HepG2 (cell line): ENCODE data around the gene CCDC142. TPM values are rescaled to one million over a fixed set of nuclear protein-coding genes. Genes with fewer than 3 reads are reported as not detected.

Experiments used
- ELF4 ChIP-seq: sonication (generic); formaldehyde crosslinking; IDR thresholded peaks from 2 replicates; pipeline ENCODE4 v1.5.0; 2020; ENCODE audit warnings: missing genetic modification reagents, mild to moderate bottlenecking, moderate library complexity, borderline replicate concordance
- FOXC1 ChIP-seq: sonication (generic); formaldehyde crosslinking; IDR thresholded peaks from 2 replicates; pipeline ENCODE4 v1.8.0; 2022; ENCODE audit warnings: mild to moderate bottlenecking, missing genetic modification reagents, borderline replicate concordance
- GLI4 ChIP-seq: sonication (generic); formaldehyde crosslinking; IDR thresholded peaks from 2 replicates; pipeline ENCODE4 v1.5.1; 2020; ENCODE audit warnings: missing genetic modification reagents, mild to moderate bottlenecking, moderate library complexity, borderline replicate concordance
- HNF4G ChIP-seq, 2 experiments: sonication (generic) in 1 of 2; formaldehyde crosslinking in 1 of 2; IDR thresholded peaks; 2 replicates each; pipeline versions ENCODE4 v1.4.0 to v1.6.1; 2011 to 2020; ENCODE audit warnings: borderline replicate concordance in 2 of 2, low read depth in 2 of 2, mild to moderate bottlenecking in 2 of 2, low read length in 1 of 2, missing genetic modification reagents in 1 of 2, moderate library complexity in 1 of 2
- KLF16 ChIP-seq, 2 experiments: sonication (generic) in 1 of 2; formaldehyde crosslinking in 1 of 2; IDR thresholded peaks; 2 replicates each; pipeline versions ENCODE4 v1.6.1 to v1.8.0; 2016 to 2023; ENCODE audit warnings: missing genetic modification reagents in 2 of 2, missing compliant biosample characterization in 1 of 2
- NFYC ChIP-seq: IDR thresholded peaks from 2 replicates; pipeline ENCODE4 v1.6.1; 2016; ENCODE audit warnings: missing genetic modification reagents, missing compliant biosample characterization
- NR2C2 ChIP-seq: sonication (generic); formaldehyde crosslinking; IDR thresholded peaks from 2 replicates; pipeline ENCODE4 v1.4.0; 2020; ENCODE audit warnings: missing genetic modification reagents, mild to moderate bottlenecking, moderate library complexity, borderline replicate concordance
- NR2F6 ChIP-seq, 2 experiments: IDR thresholded peaks; 2 replicates each; pipeline ENCODE4 v1.6.1; 2016; ENCODE audit warnings: antibody characterized with exemption in 1 of 2, mild to moderate bottlenecking in 1 of 2
- PAX8 ChIP-seq: sonication (generic); formaldehyde crosslinking; IDR thresholded peaks from 2 replicates; pipeline ENCODE4 v1.8.0; 2022; ENCODE audit warnings: mild to moderate bottlenecking, missing genetic modification reagents, borderline replicate concordance
- RBM22 ChIP-seq: fragments of 200-400 bp; formaldehyde crosslinking; optimal IDR thresholded peaks from 2 replicates; pipeline ENCODE3; 2017; ENCODE audit warnings: mild to moderate bottlenecking, low read length, moderate library complexity
- SALL1 ChIP-seq: sonication (generic); formaldehyde crosslinking; IDR thresholded peaks from 2 replicates; pipeline ENCODE4 v1.8.0; 2022; ENCODE audit warnings: mild to moderate bottlenecking, missing genetic modification reagents
- SETDB1 ChIP-seq: sonication (generic); formaldehyde crosslinking; IDR thresholded peaks from 2 replicates; pipeline ENCODE4 v1.5.1; 2020; ENCODE audit warnings: missing genetic modification reagents, mild to moderate bottlenecking, borderline replicate concordance
- SIN3A ChIP-seq: IDR thresholded peaks from 2 replicates; pipeline ENCODE4 v1.6.1; 2011; ENCODE audit warnings: low read depth, mild to moderate bottlenecking, control low read depth, low read length, borderline replicate concordance
- SOX5 ChIP-seq: IDR thresholded peaks from 2 replicates; pipeline ENCODE4 v1.6.1; 2016; ENCODE audit warnings: borderline replicate concordance
- SP4 ChIP-seq: sonication (generic); formaldehyde crosslinking; IDR thresholded peaks from 2 replicates; pipeline ENCODE4 v1.8.1; 2023; ENCODE audit warnings: mild to moderate bottlenecking, missing genetic modification reagents
- TRIM24 ChIP-seq: sonication (generic); formaldehyde crosslinking; IDR thresholded peaks from 2 replicates; pipeline ENCODE4 v1.8.0; 2022; ENCODE audit warnings: mild to moderate bottlenecking, missing genetic modification reagents
- ZIK1 ChIP-seq: sonication (generic); formaldehyde crosslinking; IDR thresholded peaks from 2 replicates; pipeline ENCODE4 v1.5.0; 2020; ENCODE audit warnings: mild to moderate bottlenecking, low read depth, missing genetic modification reagents, borderline replicate concordance
- ZMAT3 ChIP-seq: sonication (generic); formaldehyde crosslinking; conservative IDR thresholded peaks from 2 replicates; pipeline ENCODE4 v1.7.0; 2021; ENCODE audit warnings: missing genetic modification reagents
- ZNF205 ChIP-seq: IDR thresholded peaks from 2 replicates; pipeline ENCODE4 v1.6.1; 2018; ENCODE audit warnings: missing biosample characterization, missing genetic modification reagents
- ZNF232 ChIP-seq: sonication (generic); formaldehyde crosslinking; IDR thresholded peaks from 2 replicates; pipeline ENCODE4 v1.4.0; 2020; ENCODE audit warnings: missing genetic modification reagents, borderline replicate concordance
- ZNF333 ChIP-seq: sonication (generic); formaldehyde crosslinking; IDR thresholded peaks from 2 replicates; pipeline ENCODE4 v1.4.0; 2020; ENCODE audit warnings: mild to moderate bottlenecking, missing genetic modification reagents, borderline replicate concordance
- ZNF33B ChIP-seq: sonication (generic); formaldehyde crosslinking; IDR thresholded peaks from 2 replicates; pipeline ENCODE4 v1.5.1; 2020; ENCODE audit warnings: mild to moderate bottlenecking, missing genetic modification reagents
- ZNF34 ChIP-seq: sonication (generic); formaldehyde crosslinking; IDR thresholded peaks from 2 replicates; pipeline ENCODE4 v1.4.0; 2020; ENCODE audit warnings: mild to moderate bottlenecking, missing genetic modification reagents, borderline replicate concordance
- ZNF451 ChIP-seq: sonication (generic); formaldehyde crosslinking; IDR thresholded peaks from 2 replicates; pipeline ENCODE4 v1.5.0; 2020; ENCODE audit warnings: mild to moderate bottlenecking, missing genetic modification reagents
- ZNF564 ChIP-seq: sonication (generic); formaldehyde crosslinking; IDR thresholded peaks from 2 replicates; pipeline ENCODE4 v1.8.1; 2023; ENCODE audit warnings: mild to moderate bottlenecking, missing genetic modification reagents
- ZSCAN9 ChIP-seq: IDR thresholded peaks from 2 replicates; pipeline ENCODE4 v1.6.1; 2016; ENCODE audit warnings: borderline replicate concordance
- polyA plus RNA-seq, 8 experiments: library from polyadenylated mRNA; depleted of rRNA in 3 of 8; stranded (reverse) in 7 of 8; unstranded in 1 of 8; fragments of >200 nt; fragmentation: Illumina TruSeq in 4 of 8; extraction: Trizol in 4 of 8; gene quantifications; 2 replicates each; pipeline versions ENCODE4 v1.2.1 to v1.2.3, GENCODE V29; 2011 to 2016; ENCODE audit warnings: low read depth in 4 of 8, missing spikeins in 1 of 8, mixed read lengths in 1 of 8; ENCODE audit not compliant: insufficient read depth in 1 of 8
- total RNA-seq, 5 experiments: library from RNA; depleted of rRNA; stranded (reverse); fragments of >200 nt; fragmentation: Illumina TruSeq; extraction: Trizol; gene quantifications; 2 replicates each; pipeline ENCODE4 v1.2.3, GENCODE V29; 2016; ENCODE audit warnings: low read depth in 1 of 5
- TF ChIP-seq, protein P1 (sequence below): sonication (generic); IDR thresholded peaks from 2 replicates; pipeline ENCODE4 v1.6.1; 2016; ENCODE audit warnings: low read depth, borderline replicate concordance
- TF ChIP-seq, protein P2 (sequence below): IDR thresholded peaks from 2 replicates; pipeline ENCODE4 v1.6.1; 2016; ENCODE audit warnings: missing genetic modification reagents, missing compliant biosample characterization
- TF ChIP-seq, protein P3 (sequence below): sonication (generic); formaldehyde crosslinking; IDR thresholded peaks from 2 replicates; pipeline ENCODE4 v1.8.1; 2023; ENCODE audit warnings: mild to moderate bottlenecking, missing genetic modification reagents

The CCDC142 gene
- total and polyA plus RNA-seq, 2 of the 13 experiments (the other 11 are each of a cell fraction or from before 2014, with no cell fraction given) = 14.7 to 30.4 TPM

DNA sequence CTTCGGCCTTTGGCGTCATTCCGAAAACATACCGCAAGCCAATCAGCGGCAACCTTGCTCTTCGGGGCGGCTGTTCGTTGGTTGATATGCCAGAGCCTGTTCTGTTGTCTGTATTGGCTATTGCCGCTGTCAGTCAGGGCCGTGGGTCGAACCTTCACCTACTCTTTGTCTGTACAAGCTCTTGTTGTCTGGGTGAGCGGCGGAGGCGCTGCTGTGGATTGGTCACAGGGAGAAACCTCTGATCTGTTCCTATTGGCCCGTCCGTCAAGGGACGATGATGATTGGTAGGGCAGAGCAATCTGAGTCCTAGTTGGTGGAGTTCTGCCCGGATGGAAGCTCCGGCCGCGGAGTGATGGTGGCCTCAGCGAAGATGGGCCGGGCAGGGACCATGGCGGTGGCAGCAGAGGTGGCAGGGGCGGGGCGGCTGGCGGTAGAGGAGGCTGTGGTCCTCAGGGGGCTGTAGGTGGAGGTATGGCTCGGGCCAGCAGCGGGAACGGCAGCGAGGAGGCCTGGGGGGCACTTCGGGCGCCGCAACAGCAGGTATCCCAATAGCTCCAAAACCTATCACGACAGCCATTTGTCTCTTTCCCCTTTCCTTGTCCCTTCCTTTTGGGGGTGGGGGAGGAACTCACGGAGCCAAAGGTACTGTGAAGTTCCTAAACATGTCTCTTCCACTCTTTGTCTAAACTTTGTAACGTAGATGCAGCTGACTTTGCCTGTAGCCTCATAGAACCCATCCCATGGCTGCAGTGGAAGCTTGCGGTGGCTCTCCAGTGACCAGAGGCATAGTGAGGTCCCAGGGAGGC is 24.5 kb downstream of the CCDC142 start, which contains the start of gene WBP1 (continued):
- TF ChIP-seq KLF16 (CRISPR knock-in tag; IDR thresholded peaks at IDR 0.05) (no peak; a peak in 1 of 4 replicates), SIN3A (no peak), FOXC1 (CRISPR knock-in tag) (no peak), NR2C2 (peak; percentile 76), ELF4 (CRISPR knock-in tag) (no peak), PAX8 (CRISPR knock-in tag) (no peak; the same call in 1 of the 2 replicates), NR2F6 (IDR thresholded peaks at IDR 0.05) (no peak), NR2F6 (CRISPR knock-in tag; IDR thresholded peaks at IDR 0.05) (no peak), SP4 (CRISPR knock-in tag) (no peak; the same call in none of the 2 replicates), NFYC (CRISPR knock-in tag) (peak; percentile 97), SETDB1 (CRISPR knock-in tag) (no peak), ZNF451 (CRISPR knock-in tag) (no peak; the same call in 1 of the 2 replicates), ZNF564 (CRISPR knock-in tag) (no peak), RBM22 (no peak), ZNF232 (no peak), ZSCAN9 (CRISPR knock-in tag) (no peak), ZNF333 (CRISPR knock-in tag) (no peak; the same call in 1 of the 2 replicates), TRIM24 (CRISPR knock-in tag) (no peak), HNF4G (IDR thresholded peaks at IDR 0.05; ENCODE audit: borderline replicate concordance, low read depth, low read length) (no peak), HNF4G (CRISPR knock-in tag; IDR thresholded peaks at IDR 0.05; ENCODE audit: borderline replicate concordance, low read depth) (no peak), GLI4 (CRISPR knock-in tag) (no peak), ZNF205 (CRISPR knock-in tag) (no peak), ZMAT3 (no peak; the same call in 1 of the 2 replicates), SALL1 (CRISPR knock-in tag) (peak; percentile 16; the same call in 1 of the 2 replicates), ZNF34 (peak; percentile 35; the same call in 1 of the 2 replicates), ZNF33B (no peak), ZIK1 (CRISPR knock-in tag) (0 out of 2 replicates have a peak, but pooled peaks have one; percentile 12), SOX5 (CRISPR knock-in tag) (no peak; the same call in 1 of the 2 replicates)
- TF ChIP-seq, protein P1, sequence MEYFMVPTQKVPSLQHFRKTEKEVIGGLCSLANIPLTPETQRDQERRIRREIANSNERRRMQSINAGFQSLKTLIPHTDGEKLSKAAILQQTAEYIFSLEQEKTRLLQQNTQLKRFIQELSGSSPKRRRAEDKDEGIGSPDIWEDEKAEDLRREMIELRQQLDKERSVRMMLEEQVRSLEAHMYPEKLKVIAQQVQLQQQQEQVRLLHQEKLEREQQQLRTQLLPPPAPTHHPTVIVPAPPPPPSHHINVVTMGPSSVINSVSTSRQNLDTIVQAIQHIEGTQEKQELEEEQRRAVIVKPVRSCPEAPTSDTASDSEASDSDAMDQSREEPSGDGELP = no peak
- TF ChIP-seq, protein P2, sequence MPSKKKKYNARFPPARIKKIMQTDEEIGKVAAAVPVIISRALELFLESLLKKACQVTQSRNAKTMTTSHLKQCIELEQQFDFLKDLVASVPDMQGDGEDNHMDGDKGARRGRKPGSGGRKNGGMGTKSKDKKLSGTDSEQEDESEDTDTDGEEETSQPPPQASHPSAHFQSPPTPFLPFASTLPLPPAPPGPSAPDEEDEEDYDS = peak; percentile 92
- TF ChIP-seq, protein P3, sequence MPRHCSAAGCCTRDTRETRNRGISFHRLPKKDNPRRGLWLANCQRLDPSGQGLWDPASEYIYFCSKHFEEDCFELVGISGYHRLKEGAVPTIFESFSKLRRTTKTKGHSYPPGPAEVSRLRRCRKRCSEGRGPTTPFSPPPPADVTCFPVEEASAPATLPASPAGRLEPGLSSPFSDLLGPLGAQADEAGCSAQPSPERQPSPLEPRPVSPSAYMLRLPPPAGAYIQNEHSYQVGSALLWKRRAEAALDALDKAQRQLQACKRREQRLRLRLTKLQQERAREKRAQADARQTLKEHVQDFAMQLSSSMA = no peak
